OCI-LY3 (cell line): ENCODE results near the gene WDFY4.

Experiments
- H2AFZ ChIP-seq: fragments of 200-600, 300-600 bp; shearing (Covaris generic); 2 replicates; pipeline ENCODE4 v1.6.0; 2014; ENCODE audit warnings: antibody characterized with exemption, low read depth, low read length
- H3K27ac ChIP-seq: fragments of 200-600, 300-600 bp; sonication (generic); 2 replicates; pipeline ENCODE4 v1.5.1; 2014; ENCODE audit warnings: mild to moderate bottlenecking, low read length, moderate library complexity, mixed read lengths
- H3K27me3 ChIP-seq: fragments of 200-600, 300-600 bp; sonication (generic); 2 replicates; pipeline ENCODE4 v1.6.1; 2014; ENCODE audit warnings: low read depth, low read length, mixed read lengths
- H3K36me3 ChIP-seq: fragments of 200-600, 300-600 bp; sonication (generic); replicated peaks from 2 replicates; pipeline ENCODE3; 2014; ENCODE audit warnings: low read depth, low read length, mixed read lengths
- H3K4me1 ChIP-seq: fragments of 300-600, 200-600 bp; sonication (generic); 2 replicates; pipeline ENCODE4 v1.6.1; 2014; ENCODE audit warnings: low read length, mixed read lengths
- H3K4me2 ChIP-seq: fragments of 200-600, 300-600 bp; sonication (generic); 2 replicates; pipeline ENCODE4 v1.6.1; 2014; ENCODE audit warnings: low read length, mixed read lengths
- H3K4me3 ChIP-seq: fragments of 300-600, 200-600 bp; sonication (generic); 2 replicates; pipeline ENCODE4 v1.5.1; 2014; ENCODE audit warnings: antibody characterized with exemption, mild to moderate bottlenecking, low read length, moderate library complexity
- H3K79me2 ChIP-seq: fragments of 300-600, 200-600 bp; shearing (Covaris generic); 2 replicates; pipeline ENCODE4 v1.6.1; 2014; ENCODE audit warnings: mild to moderate bottlenecking, low read length, mixed read lengths
- H3K9ac ChIP-seq: fragments of 300-600, 200-600 bp; shearing (Covaris generic); 2 replicates; pipeline ENCODE4 v1.6.0; 2014; ENCODE audit warnings: mild to moderate bottlenecking, low read length, moderate library complexity
- H3K9me3 ChIP-seq: fragments of 200-600, 300-600 bp; shearing (Covaris generic); 2 replicates; pipeline ENCODE4 v1.6.1; 2014; ENCODE audit warnings: low read length, mixed read lengths; ENCODE audit not compliant: insufficient read depth
- H4K20me1 ChIP-seq: fragments of 200-600, 300-600 bp; sonication (generic); 2 replicates; pipeline ENCODE4 v1.6.1; 2016; ENCODE audit warnings: low read length, mixed read lengths; ENCODE audit not compliant: insufficient read depth
- CTCF ChIP-seq: fragments of 200-600, 300-600 bp; sonication (generic); IDR thresholded peaks from 2 replicates; pipeline ENCODE4 v1.5.1; 2014; ENCODE audit warnings: antibody characterized with exemption, low read length, low read depth
- EZH2phosphoT487 ChIP-seq: fragments of 200-600 bp; shearing (Covaris generic); IDR thresholded peaks from 2 replicates; pipeline ENCODE4 v1.6.1; 2018; ENCODE audit warnings: antibody characterized with exemption, mixed run types, low read depth

Gene WDFY4

DNA sequence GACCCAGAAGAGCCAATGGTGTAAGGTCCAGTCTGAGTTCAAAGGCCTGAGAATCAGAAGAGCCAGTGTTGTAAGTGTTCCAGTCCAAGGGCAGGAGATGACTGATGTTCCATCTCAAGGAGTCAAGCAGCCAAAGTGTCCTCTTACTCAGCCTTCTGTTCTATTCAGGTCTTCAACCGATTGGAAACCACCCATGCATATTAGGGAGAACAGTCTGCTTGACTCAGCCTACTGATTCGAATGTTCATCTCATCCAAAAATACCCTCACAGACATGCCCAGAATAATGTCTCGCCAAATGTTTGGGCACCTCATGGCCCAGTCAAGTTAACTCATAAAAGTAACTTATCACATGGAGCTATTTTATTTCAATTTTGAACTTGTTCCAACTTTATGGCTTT is 2.9 kb upstream of the WDFY4 start:
- no peak overlapping the region; the same call in 1 of the 2 replicates for H2AFZ ChIP-seq
- no peak for TF ChIP-seq EZH2phosphoT487
- TF ChIP-seq CTCF, result no peak
- H3K79me2 ChIP-seq, result peaks cover 23% of the 10 kb centered on the region
- peak overlapping the region; percentile 11; the same call in 1 of the 2 replicates for H3K4me2 ChIP-seq
- H3K36me3 ChIP-seq, result peaks cover 10% of the 10 kb centered on the region
- no peaks in the 10 kb centered on the region for H3K27me3 ChIP-seq
- no peak overlapping the region for H3K4me3 ChIP-seq
- H3K4me1 ChIP-seq, result peaks cover 48% of the 10 kb centered on the region
- H3K27ac ChIP-seq, result peak overlapping the region; percentile 99
- H3K9me3 ChIP-seq, result peaks cover 6% of the 10 kb centered on the region; the same call in 1 of the 2 replicates
- H4K20me1 ChIP-seq, result no peaks in the 10 kb centered on the region
- no peak overlapping the region for H3K9ac ChIP-seq

DNA sequence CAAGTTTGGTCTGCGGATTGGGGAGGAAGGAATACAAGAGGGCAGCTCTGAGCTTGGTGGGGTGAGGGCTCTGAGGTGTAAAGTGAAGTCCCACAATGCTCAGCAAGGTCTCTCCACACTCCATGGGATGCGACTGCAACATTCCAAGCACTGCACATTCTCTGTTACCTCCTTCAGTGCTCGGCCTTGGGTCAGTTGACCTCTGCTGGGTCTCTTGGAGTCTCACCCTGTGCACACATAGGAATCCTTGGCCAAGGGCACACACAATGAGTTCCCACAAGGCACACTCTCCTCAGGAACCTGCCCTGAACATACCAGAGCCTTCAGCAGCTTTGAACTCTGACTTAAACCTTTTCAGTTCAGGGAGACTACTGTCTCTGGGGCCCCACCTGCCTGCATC is 2.4 kb upstream of the WDFY4 start:
- no peak for TF ChIP-seq EZH2phosphoT487
- no peak for TF ChIP-seq CTCF
- Histone ChIP-seq H3K4me2 (peak overlapping the region; percentile 88; the same call in 1 of the 2 replicates), H3K36me3 (peaks cover 13% of the 10 kb centered on the region), H3K79me2 (peaks cover 28% of the 10 kb centered on the region), H3K27ac (peak overlapping the region; percentile 99), H3K9ac (peak overlapping the region; percentile 45; the same call in 1 of the 2 replicates), H3K27me3 (no peaks in the 10 kb centered on the region), H3K4me3 (no peak overlapping the region), H2AFZ (no peak overlapping the region; the same call in 1 of the 2 replicates), H4K20me1 (no peaks in the 10 kb centered on the region), H3K9me3 (peaks cover 5% of the 10 kb centered on the region; the same call in 1 of the 2 replicates), H3K4me1 (peaks cover 47% of the 10 kb centered on the region)

- TF ChIP-seq EZH2phosphoT487 (no peak), CTCF (no peak)
- H3K27me3 ChIP-seq, result no peaks in the 10 kb centered on the region
- H2AFZ ChIP-seq, result 0 out of 2 replicates have a peak overlapping the region, but pooled peaks have one; percentile 41
- H3K4me3 ChIP-seq, result peak overlapping the region; percentile 84
- peaks cover 40% of the 10 kb centered on the region for H3K79me2 ChIP-seq
- H4K20me1 ChIP-seq, result peaks cover 6% of the 10 kb centered on the region; the same call in 1 of the 2 replicates
- H3K4me2 ChIP-seq, result peak overlapping the region; percentile 88
- peaks cover 43% of the 10 kb centered on the region for H3K4me1 ChIP-seq
- H3K36me3 ChIP-seq, result peaks cover 20% of the 10 kb centered on the region
- H3K27ac ChIP-seq, result peak overlapping the region; percentile 99
- peak overlapping the region; percentile 99 for H3K9ac ChIP-seq
- peaks cover 3% of the 10 kb centered on the region; the same call in 1 of the 2 replicates for H3K9me3 ChIP-seq
Observed at GRCh38 chr10:48683424-48683823, 1.2 kb upstream of the WDFY4 start.

DNA sequence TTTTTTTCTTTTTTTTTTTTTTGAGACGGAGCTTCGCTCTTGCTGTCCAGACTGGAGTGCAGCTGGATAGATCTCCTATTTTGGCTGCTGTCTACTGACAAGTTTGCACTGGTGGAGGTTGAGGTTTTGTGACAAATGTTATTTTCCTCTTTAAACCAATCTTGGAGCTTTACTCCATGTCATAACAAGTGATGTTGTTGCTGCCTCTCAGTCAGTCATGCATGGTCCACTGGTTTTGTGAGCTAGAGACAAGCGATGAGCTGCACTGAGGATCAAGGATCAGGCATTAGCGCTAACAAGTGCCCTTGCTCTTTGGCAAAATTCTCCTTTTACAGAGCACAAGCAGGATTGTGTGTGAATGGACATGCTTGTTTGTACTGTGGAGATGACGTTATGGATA is 805 bp upstream of the WDFY4 start:
- peak overlapping the region; percentile 84 for H3K4me3 ChIP-seq

More for the DNA sequence above, 805 bp upstream of the WDFY4 start:
- H3K27ac ChIP-seq, result peak overlapping the region; percentile 99
- peak overlapping the region; percentile 99 for H3K9ac ChIP-seq
- H3K79me2 ChIP-seq, result peaks cover 44% of the 10 kb centered on the region
- TF ChIP-seq CTCF, result no peak
- no peak for TF ChIP-seq EZH2phosphoT487
- peaks cover 3% of the 10 kb centered on the region; the same call in 1 of the 2 replicates for H3K9me3 ChIP-seq
- no peaks in the 10 kb centered on the region for H3K27me3 ChIP-seq
- H4K20me1 ChIP-seq, result peaks cover 10% of the 10 kb centered on the region
- peaks cover 43% of the 10 kb centered on the region for H3K4me1 ChIP-seq
- H2AFZ ChIP-seq, result no peak overlapping the region
- peaks cover 24% of the 10 kb centered on the region for H3K36me3 ChIP-seq
- H3K4me2 ChIP-seq, result peak overlapping the region; percentile 88
